22Rv1 (cell line): ENCODE results near the gene CPA2.

Experiments used
- CTCF ChIP-seq: fragments of 450-650 bp; IDR thresholded peaks from 2 replicates; pipeline ENCODE4 v1.5.1; 2017; ENCODE audit warnings: mild to moderate bottlenecking
- ZFX ChIP-seq: fragments of 450-650 bp; IDR thresholded peaks from 2 replicates; pipeline ENCODE4 v1.6.1; 2017; ENCODE audit warnings: antibody characterized with exemption, borderline replicate concordance

- TF ChIP-seq CTCF (no peak), ZFX (no peak)
Measured at GRCh38 chr7:130303551-130303950, 36.9 kb downstream of the CPA2 start.
